GM19328 (cell line): ENCODE measurements around the gene TRIP6.

Experiments used
- ATAC-seq: cut with Tn5 transposase; IDR thresholded peaks from one replicate; pipeline ENCODE4 v1.9.1; 2021; ENCODE audit warnings: mild to moderate bottlenecking, moderate library complexity; ENCODE audit not compliant: unreplicated experiment

The TRIP6 gene

GRCh38 chr7:100873599-100874299 lies 6.6 kb downstream of the TRIP6 start:
- ATAC-seq: no peak

- no peak for ATAC-seq
Measured at GRCh38 chr7:100874300-100874576, 7.1 kb downstream of the TRIP6 start.

GRCh38 chr7:100874577-100875355 lies 7.6 kb downstream of the TRIP6 start, which contains the start of gene SRRT:
SRRT (plus strand) TSS chr7:100875103; CDS start chr7:100875591, 488 bp downstream.
- peak; percentile 89 for ATAC-seq

GRCh38 chr7:100875356-100875751 lies 8.2 kb downstream of the TRIP6 start:
- peak; percentile 20 for ATAC-seq

GRCh38 chr7:100878013-100878412 lies 10.8 kb downstream of the TRIP6 start:
- no peak for ATAC-seq

GRCh38 chr7:100878685-100879084 lies 11.5 kb downstream of the TRIP6 start:
- no peak for ATAC-seq

GRCh38 chr7:100879685-100880261 lies 12.6 kb downstream of the TRIP6 start:
- no peak for ATAC-seq

- no peak for ATAC-seq
Measured at GRCh38 chr7:100880645-100881044, 13.5 kb downstream of the TRIP6 start.

- ATAC-seq: no peak
Measured at GRCh38 chr7:100881136-100881535, 13.9 kb downstream of the TRIP6 start.

GRCh38 chr7:100882201-100882600 lies 15.0 kb downstream of the TRIP6 start:
- ATAC-seq: no peak

- ATAC-seq: no peak
Measured at GRCh38 chr7:100882785-100883526, 15.8 kb downstream of the TRIP6 start.

- no peak for ATAC-seq
Measured at GRCh38 chr7:100884736-100885439, 17.7 kb downstream of the TRIP6 start.

GRCh38 chr7:100885440-100886141 lies 18.4 kb downstream of the TRIP6 start:
- ATAC-seq: no peak

GRCh38 chr7:100886142-100886935 lies 19.2 kb downstream of the TRIP6 start:
- ATAC-seq: no peak

- no peak for ATAC-seq
Measured at GRCh38 chr7:100886936-100887515, 19.8 kb downstream of the TRIP6 start.

- no peak for ATAC-seq
Measured at GRCh38 chr7:100887516-100888290, 20.5 kb downstream of the TRIP6 start.

GRCh38 chr7:100888291-100888987 lies 21.3 kb downstream of the TRIP6 start:
- no peak for ATAC-seq
